NCI-H1092 treated with DMSO at 0.1 percent for 48 hours (cell line): ENCODE measurements around the gene ASAP2.

ENCODE experiments used
- DNase-seq: peaks from one replicate; lab custom pipeline; 2025; lab: John Stamatoyannopoulos, UW

Gene ASAP2

GRCh38 chr2:9297807-9298206 lies 91.2 kb downstream of the ASAP2 start:
- DNase-seq: no peak

DNA sequence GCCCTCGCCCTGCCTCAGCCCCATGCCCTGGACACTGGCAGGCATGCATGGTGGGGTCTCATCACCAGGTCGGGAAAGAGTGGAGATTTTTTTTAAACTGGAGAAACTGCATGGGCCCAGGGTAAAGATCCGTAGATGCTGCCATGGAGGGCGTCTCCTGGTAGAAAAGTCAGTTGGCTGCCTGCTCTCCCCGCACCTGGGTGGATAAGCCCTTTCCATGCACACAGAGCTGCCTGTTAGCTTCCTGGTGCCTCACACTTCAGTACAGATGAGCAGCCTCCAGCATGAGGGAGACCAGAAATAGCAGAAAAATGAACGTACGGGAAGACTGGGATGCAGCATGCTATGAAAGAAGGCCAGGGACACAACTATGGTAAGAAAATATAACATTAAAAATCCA lies 92.0 kb downstream of the ASAP2 start:
- no peak for DNase-seq

GRCh38 chr2:9299161-9300100 lies 92.8 kb downstream of the ASAP2 start:
- DNase-seq: no peak

GRCh38 chr2:9300214-9300613 lies 93.6 kb downstream of the ASAP2 start:
- DNase-seq: no peak

GRCh38 chr2:9300829-9301453 lies 94.3 kb downstream of the ASAP2 start:
- no peak for DNase-seq

GRCh38 chr2:9302755-9303154 lies 96.1 kb downstream of the ASAP2 start:
- DNase-seq: no peak

DNA sequence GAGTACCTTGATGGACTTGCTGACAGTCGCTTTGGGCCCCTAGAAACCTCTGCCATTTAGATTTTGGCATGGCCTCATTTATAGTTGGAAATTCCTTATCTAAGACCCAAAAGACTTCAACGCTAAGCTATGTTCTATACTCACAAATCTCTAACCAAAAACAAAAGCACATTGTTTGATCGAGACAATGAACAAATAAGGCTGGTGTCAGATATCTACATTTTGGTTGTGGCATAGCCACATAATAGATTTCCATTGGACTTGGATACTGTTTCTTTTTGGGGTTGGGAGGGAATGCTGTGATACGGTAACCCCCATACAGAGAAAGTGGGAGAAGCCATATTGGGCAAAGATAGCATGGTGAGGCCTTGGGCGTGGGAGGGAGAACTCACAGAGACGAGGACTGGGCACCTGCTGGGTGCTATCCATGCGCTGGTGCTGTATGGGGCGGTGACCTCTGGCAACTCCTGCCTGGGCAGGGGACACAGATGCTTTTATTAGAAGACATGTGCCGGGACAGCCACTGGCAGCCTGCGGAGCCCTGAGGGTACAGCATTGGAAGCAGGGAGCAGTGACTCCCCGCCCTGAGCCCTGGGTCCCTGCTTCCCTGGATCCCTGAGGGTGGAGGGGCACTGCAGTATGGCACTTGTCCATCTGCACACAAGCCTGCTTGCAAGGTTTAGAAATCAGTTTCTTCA lies 97.1 kb downstream of the ASAP2 start:
- DNase-seq: no peak

DNA sequence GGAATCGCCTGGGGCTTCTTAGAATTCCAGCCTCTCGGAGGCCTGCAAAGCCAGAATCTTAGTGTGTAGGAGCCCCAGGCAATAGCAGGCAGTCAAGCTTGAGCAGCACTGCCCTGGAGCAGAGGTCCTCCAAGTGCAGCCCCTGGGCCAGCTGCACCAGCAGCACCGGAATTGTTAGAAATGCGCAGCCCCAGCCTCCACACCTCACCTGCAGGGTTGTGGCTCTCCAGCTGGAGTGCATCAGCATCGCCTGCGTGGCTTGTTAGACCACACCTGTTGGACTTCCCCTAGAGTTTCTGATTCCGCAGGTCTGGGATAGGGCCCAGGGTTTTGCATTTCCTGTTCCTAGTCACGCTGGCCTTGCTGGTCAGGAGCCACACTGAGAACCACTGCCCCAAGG lies 100.3 kb downstream of the ASAP2 start:
- DNase-seq: no peak

- DNase-seq: no peak
Observed at GRCh38 chr2:9307535-9307934, 100.9 kb downstream of the ASAP2 start.

GRCh38 chr2:9308186-9308955 lies 101.8 kb downstream of the ASAP2 start:
- DNase-seq: no peak

- no peak for DNase-seq
Observed at GRCh38 chr2:9309147-9309546, 102.5 kb downstream of the ASAP2 start.

DNA sequence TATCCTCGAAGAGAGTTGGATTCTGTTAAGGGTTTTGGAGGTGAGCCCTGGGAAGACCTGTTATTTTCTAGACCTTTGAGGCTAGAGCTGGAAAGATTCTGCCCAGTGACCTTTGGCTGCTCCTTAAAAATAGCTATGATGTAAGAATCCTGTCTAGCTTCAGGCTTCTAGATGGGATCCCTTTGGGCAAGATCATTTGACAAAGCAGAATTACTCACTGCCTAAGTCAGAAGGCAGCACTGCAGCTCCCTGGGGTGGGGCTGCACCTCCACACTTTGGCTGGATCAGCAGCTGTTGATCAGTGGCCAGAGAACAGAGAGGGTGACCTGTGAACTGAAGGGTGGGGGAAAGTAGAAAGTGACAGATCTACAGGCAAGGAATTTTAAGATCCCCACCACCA lies 103.8 kb downstream of the ASAP2 start:
- DNase-seq: no peak

DNA sequence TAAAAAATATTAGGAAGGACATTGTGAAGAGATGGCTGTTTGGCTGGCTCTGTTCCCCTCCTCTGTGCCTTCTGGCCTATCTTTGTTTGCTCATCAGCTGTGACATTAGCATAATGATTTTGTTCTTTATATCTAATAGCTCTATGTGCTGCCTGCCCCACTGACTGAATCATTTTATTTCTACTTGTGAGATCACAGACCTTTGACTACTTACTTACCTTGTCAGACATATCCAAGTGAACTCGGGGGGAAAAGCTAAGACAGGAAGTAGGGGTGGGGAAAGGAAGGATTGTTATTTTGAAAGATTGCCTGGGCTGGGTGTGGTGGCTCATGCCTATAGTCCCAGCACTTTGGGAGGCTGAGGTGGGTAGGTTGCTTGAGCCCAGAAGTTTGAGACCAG lies 104.2 kb downstream of the ASAP2 start:
- DNase-seq: no peak

DNA sequence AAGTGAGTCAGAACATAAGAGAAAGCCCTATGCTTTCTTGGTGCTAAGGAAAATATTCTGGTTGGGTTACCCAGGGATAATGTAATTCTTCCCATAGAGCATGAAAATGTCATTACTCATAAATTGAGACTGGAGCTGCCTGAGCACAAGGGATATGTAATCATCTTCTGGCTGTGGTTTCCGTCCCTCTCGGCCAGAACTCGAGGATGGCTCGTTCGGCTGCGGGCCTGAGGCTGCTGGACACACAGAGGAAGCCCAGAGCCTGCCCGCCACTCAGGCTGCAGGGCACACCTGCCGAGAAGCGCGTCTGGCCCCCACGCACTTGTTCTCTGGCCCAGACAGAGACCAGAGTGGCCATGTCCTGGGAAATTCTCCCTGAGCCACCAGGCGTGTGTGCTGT lies 104.9 kb downstream of the ASAP2 start:
- no peak for DNase-seq

DNA sequence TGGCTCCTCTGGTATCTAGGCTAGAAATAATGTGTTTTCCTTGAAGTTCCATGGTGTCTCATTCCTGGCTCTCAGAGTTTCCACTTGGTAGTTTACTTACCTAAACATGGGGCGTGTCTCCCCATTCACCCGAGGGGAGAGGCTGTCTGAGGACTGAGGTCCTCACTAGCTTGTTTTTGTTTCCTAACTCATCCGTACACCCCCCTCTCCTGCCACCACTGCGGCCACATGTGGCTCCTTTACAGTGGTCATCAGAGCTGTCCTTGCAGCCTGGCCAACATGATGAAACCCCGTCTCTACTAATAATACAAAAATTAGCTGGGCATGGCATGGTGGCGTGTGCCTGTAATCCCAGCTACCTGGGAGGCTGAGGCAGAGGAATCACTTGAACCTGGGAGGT lies 106.0 kb downstream of the ASAP2 start:
- no peak for DNase-seq

DNA sequence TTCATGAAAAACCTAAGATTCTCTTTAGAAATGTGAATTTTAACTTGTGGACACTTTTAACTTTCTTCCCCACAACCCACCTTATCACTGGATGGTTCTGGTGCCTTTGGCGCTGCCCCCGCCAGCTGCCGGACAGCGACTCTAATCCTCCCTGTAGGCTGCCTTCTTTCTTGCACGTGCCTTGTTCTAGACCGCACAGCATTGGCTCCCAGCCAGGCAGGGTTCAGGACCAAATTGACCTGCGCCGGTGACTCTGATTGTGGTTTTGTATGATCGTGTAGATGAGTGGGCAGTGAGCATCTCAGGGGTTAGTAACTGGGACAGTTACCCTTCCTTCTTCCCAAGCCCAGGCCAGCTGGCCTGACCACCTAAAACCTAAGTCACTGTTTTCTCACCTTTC lies 106.8 kb downstream of the ASAP2 start:
- no peak for DNase-seq

DNA sequence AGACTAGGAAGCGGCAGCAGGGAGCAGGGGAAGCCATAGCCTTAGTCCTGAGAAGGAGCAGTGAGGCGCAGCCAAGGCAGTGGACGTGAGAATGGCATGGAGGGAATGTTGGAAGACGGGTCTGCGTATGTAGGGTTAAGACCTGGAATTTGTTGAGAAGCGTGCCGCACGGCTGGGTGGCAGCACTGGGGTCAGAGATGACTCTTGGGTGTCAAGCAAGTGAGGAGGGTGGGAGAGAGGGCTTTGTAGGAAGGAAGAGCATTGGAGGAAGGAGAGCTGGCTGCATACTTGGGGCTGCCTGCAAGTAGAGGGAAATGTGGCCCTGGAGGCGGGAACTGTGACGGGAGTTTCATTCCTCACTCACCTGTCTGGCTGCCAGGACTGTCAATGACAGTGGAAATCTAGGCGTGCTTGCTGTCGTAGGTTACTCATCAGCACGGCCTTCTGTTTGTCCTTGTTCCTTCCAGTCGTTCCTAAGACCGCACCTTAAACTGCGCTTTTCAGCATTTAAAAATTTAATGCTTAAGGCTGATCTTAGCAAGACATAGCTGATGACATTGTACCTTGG lies 108.8 kb downstream of the ASAP2 start:
- DNase-seq: no peak

- no peak for DNase-seq
Observed at GRCh38 chr2:9317559-9317958, 110.9 kb downstream of the ASAP2 start.

DNA sequence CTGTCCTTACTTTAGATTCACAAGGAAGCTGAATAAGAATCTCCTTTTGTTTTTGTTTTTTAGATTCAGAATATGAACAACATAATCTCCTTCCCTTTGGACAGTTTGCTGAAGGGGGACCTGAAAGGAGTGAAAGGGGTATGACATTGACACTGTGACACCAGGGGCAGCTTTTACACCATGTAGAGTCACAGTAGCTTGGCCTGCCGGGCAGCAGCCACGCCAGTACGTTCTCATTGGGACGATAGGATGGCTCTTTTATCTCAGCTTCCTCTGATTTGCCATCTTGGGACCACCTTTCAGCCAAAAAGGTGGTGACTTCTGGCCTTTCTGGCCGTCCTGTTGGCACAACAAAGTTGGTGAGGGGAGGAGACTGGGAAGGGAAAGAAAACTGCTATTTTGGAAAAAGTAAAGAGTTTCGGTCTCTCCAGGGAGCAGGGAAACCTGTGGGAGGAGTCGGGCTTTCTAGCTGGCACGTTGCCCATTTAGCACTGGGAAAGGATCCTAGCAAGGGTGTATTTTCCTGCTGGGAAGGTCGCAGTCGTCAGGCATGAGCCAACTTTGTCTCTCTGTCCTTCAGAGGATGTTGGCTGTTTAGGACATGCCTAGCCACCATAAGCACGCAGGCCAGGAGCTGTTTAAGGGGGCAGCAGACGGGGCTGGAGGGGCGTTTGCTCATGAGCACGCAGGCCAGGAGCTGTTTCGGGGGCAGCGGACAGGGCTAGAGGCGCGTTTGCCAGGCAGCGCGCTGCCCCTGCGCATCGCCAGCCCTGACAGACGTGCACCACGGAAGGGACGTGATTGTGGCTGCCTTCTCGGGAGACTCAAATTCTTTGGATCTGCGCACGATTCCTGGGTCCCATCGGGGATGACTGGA lies 112.1 kb downstream of the ASAP2 start:
- no peak for DNase-seq

DNA sequence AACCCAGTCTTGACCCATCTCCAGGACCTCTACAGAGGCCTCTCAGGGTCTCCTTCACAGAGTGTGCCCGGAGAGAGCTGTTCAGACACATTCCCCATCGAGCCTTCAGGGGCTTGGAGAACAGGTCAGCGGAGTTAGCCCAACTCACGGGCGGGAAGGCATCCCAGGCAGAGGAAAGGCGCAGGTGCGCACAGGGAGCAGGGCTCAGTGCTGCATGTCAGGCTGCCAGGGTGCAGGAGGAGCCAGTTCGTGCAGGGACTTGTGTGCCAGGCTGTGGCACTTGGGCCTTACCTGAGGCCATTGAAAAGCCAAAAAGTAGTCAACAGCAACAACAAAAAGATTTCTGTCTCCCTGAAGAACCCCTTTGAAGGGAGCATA lies 112.7 kb downstream of the ASAP2 start:
- no peak for DNase-seq

- DNase-seq: no peak
Observed at GRCh38 chr2:9322576-9322975, 116.0 kb downstream of the ASAP2 start.
